Suppressor macrophage treated with lipopolysaccharide for 1 hour (primary cell): ENCODE data around the gene NUMA1.

Experiments
- DNase-seq, 3 donors: peaks; one replicate each; pipeline ENCODE4 v3.0.0-alpha.2; 2020 to 2022

Gene NUMA1

GRCh38 chr11:71962428-71963038 lies 117.8 kb downstream of the NUMA1 start:
- DNase-seq, result peak; percentile 48 to 63 (median 63)

GRCh38 chr11:71955898-71956456 lies 124.4 kb downstream of the NUMA1 start:
- DNase-seq, result no peak
